K562 (cell line): Measurements from ENCODE around the gene RASL11A. TPM values are rescaled to one million over a fixed set of nuclear protein-coding genes. Genes with fewer than 3 reads are reported as not detected.

Experiments
- CREM ChIP-seq: IDR thresholded peaks from 2 replicates; pipeline ENCODE4 v1.6.1; 2014; ENCODE audit warnings: antibody characterized with exemption, low read depth
- RNF2 ChIP-seq: sonication (generic); IDR thresholded peaks from 2 replicates; pipeline ENCODE4 v1.6.1; 2016
- XRCC4 ChIP-seq: IDR thresholded peaks from one replicate; pipeline ENCODE4 v1.6.1; 2011; ENCODE audit not compliant: insufficient read depth, insufficient read length; ENCODE audit errors: extremely low read depth
- YBX1 ChIP-seq: fragments of 450-650 bp; IDR thresholded peaks from 2 replicates; pipeline ENCODE4 v1.7.1; 2016; ENCODE audit warnings: mild to moderate bottlenecking
- ZEB2 ChIP-seq: fragments of 450-650 bp; IDR thresholded peaks from 2 replicates; pipeline ENCODE4 v1.6.1; 2016
- ZNF197 ChIP-seq: fragments of 200-800 bp; sonication (Bioruptor generic); IDR thresholded peaks from 2 replicates; pipeline ENCODE4 v1.6.1; 2016; ENCODE audit warnings: low read depth, missing genetic modification characterization, missing compliant biosample characterization
- polyA plus RNA-seq, 8 experiments: library from polyadenylated mRNA; depleted of rRNA in 4 of 8; stranded (reverse) in 5 of 8; unstranded in 3 of 8; fragments of >200 nt; fragmentation: Nextera tagmentation in 2 of 8; fragmentation: Illumina TruSeq in 1 of 8; extraction: Ambion mirVana in 2 of 8; extraction: Trizol in 1 of 8; gene quantifications; 2 replicates each; pipeline versions ENCODE4 v1.2.1 to v1.2.3, GENCODE V29; 2011 to 2014; ENCODE audit warnings: inconsistent platforms in 1 of 8, missing spikeins in 1 of 8
- total RNA-seq, 7 experiments: library from RNA; depleted of rRNA in 6 of 7; stranded (reverse); fragments of >200 nt in 6 of 7; fragmentation: Illumina TruSeq in 2 of 7; extraction: Trizol in 2 of 7; gene quantifications; 2 replicates each; pipeline versions ENCODE4 v1.2.1 to v1.2.3, GENCODE V29; 2011 to 2021; ENCODE audit warnings: low replicate concordance in 1 of 7
- TF ChIP-seq, protein P1 (sequence below): fragments of 450-650 bp; IDR thresholded peaks from 2 replicates; pipeline ENCODE4 v1.6.1; 2016; ENCODE audit warnings: mild to moderate bottlenecking, moderate library complexity
- TF ChIP-seq, protein P2 (sequence below): fragments of 250-450 bp; sonication (Bioruptor Pico); IDR thresholded peaks from 2 replicates; pipeline ENCODE4 v1.8.0; 2021; ENCODE audit warnings: moderate library complexity, mild to moderate bottlenecking, inconsistent platforms
- TF ChIP-seq, protein P3 (sequence below): fragments of 450-650 bp; formaldehyde crosslinking; IDR thresholded peaks from 2 replicates; pipeline ENCODE4 v1.4.0; 2020; ENCODE audit warnings: mild to moderate bottlenecking, moderate library complexity
- TF ChIP-seq, protein P4 (sequence below): sonication (generic); formaldehyde crosslinking; IDR thresholded peaks from 2 replicates; pipeline ENCODE4 v1.8.0; 2022; ENCODE audit warnings: mild to moderate bottlenecking, missing genetic modification reagents, borderline replicate concordance
- TF ChIP-seq, protein P5 (sequence below): sonication (generic); formaldehyde crosslinking; IDR thresholded peaks from 2 replicates; pipeline ENCODE4 v1.9.0; 2022; ENCODE audit warnings: mild to moderate bottlenecking, missing genetic modification reagents

RASL11A gene
- total and polyA plus RNA-seq, 9 of the 15 experiments (the other 6 are each of a cell fraction or from before 2014, with no cell fraction given) = 0.11 to 2.2 (median 1.5) TPM; not detected in 1

DNA sequence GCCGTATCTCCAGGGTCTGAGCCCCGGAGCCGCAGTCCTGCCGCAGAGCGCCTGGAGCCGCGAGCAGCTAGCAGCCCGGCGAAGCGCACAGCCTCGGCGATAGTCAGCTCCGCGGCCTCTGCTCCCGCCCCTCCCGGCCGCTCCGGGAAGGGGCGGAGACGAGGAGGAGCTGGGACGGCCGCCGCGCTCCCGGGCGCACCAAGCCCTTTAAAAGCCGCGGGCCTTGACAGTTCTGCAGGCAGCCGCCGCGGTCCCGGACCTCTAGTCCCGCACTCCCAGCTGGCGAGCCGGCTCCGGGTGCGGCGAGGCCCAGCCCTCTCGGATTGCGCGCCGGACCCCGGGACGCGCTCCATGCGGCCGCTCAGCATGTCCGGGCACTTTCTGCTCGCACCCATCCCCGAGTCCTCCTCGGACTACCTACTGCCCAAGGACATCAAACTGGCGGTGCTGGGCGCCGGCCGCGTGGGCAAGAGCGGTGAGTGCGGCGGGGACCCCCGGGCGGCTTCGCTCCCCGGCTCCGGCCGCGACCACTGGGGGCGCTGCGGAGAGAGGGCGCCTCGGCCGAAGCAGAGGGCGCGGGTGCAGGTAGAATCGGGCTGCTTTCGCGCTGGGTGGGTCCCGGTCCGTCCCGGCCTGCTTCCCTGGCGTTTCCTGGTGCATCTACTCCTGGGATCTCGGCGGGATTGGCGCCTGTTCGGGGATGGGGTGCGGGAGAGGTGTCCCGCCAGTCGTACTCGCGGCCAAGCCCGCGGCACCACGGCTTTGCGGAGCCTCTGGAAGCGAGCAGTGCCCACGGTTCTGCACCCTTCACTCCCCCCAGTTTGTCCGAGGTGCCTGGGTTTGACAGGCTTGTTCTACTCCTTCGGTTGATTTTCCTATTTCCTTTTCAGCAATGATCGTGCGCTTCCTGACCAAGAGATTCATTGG is at the start of gene RASL11A (continued):
- TF ChIP-seq, protein P1, sequence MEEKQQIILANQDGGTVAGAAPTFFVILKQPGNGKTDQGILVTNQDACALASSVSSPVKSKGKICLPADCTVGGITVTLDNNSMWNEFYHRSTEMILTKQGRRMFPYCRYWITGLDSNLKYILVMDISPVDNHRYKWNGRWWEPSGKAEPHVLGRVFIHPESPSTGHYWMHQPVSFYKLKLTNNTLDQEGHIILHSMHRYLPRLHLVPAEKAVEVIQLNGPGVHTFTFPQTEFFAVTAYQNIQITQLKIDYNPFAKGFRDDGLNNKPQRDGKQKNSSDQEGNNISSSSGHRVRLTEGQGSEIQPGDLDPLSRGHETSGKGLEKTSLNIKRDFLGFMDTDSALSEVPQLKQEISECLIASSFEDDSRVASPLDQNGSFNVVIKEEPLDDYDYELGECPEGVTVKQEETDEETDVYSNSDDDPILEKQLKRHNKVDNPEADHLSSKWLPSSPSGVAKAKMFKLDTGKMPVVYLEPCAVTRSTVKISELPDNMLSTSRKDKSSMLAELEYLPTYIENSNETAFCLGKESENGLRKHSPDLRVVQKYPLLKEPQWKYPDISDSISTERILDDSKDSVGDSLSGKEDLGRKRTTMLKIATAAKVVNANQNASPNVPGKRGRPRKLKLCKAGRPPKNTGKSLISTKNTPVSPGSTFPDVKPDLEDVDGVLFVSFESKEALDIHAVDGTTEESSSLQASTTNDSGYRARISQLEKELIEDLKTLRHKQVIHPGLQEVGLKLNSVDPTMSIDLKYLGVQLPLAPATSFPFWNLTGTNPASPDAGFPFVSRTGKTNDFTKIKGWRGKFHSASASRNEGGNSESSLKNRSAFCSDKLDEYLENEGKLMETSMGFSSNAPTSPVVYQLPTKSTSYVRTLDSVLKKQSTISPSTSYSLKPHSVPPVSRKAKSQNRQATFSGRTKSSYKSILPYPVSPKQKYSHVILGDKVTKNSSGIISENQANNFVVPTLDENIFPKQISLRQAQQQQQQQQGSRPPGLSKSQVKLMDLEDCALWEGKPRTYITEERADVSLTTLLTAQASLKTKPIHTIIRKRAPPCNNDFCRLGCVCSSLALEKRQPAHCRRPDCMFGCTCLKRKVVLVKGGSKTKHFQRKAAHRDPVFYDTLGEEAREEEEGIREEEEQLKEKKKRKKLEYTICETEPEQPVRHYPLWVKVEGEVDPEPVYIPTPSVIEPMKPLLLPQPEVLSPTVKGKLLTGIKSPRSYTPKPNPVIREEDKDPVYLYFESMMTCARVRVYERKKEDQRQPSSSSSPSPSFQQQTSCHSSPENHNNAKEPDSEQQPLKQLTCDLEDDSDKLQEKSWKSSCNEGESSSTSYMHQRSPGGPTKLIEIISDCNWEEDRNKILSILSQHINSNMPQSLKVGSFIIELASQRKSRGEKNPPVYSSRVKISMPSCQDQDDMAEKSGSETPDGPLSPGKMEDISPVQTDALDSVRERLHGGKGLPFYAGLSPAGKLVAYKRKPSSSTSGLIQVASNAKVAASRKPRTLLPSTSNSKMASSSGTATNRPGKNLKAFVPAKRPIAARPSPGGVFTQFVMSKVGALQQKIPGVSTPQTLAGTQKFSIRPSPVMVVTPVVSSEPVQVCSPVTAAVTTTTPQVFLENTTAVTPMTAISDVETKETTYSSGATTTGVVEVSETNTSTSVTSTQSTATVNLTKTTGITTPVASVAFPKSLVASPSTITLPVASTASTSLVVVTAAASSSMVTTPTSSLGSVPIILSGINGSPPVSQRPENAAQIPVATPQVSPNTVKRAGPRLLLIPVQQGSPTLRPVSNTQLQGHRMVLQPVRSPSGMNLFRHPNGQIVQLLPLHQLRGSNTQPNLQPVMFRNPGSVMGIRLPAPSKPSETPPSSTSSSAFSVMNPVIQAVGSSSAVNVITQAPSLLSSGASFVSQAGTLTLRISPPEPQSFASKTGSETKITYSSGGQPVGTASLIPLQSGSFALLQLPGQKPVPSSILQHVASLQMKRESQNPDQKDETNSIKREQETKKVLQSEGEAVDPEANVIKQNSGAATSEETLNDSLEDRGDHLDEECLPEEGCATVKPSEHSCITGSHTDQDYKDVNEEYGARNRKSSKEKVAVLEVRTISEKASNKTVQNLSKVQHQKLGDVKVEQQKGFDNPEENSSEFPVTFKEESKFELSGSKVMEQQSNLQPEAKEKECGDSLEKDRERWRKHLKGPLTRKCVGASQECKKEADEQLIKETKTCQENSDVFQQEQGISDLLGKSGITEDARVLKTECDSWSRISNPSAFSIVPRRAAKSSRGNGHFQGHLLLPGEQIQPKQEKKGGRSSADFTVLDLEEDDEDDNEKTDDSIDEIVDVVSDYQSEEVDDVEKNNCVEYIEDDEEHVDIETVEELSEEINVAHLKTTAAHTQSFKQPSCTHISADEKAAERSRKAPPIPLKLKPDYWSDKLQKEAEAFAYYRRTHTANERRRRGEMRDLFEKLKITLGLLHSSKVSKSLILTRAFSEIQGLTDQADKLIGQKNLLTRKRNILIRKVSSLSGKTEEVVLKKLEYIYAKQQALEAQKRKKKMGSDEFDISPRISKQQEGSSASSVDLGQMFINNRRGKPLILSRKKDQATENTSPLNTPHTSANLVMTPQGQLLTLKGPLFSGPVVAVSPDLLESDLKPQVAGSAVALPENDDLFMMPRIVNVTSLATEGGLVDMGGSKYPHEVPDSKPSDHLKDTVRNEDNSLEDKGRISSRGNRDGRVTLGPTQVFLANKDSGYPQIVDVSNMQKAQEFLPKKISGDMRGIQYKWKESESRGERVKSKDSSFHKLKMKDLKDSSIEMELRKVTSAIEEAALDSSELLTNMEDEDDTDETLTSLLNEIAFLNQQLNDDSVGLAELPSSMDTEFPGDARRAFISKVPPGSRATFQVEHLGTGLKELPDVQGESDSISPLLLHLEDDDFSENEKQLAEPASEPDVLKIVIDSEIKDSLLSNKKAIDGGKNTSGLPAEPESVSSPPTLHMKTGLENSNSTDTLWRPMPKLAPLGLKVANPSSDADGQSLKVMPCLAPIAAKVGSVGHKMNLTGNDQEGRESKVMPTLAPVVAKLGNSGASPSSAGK = no peak
- no peak for TF ChIP-seq ZEB2
- TF ChIP-seq XRCC4 = no peak
- TF ChIP-seq, protein P2, sequence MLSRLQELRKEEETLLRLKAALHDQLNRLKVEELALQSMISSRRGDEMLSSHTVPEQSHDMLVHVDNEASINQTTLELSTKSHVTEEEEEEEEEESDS (CRISPR knock-in tag) = no peak
- no peak for TF ChIP-seq ZNF197 (CRISPR knock-in tag)
- TF ChIP-seq, protein P3, sequence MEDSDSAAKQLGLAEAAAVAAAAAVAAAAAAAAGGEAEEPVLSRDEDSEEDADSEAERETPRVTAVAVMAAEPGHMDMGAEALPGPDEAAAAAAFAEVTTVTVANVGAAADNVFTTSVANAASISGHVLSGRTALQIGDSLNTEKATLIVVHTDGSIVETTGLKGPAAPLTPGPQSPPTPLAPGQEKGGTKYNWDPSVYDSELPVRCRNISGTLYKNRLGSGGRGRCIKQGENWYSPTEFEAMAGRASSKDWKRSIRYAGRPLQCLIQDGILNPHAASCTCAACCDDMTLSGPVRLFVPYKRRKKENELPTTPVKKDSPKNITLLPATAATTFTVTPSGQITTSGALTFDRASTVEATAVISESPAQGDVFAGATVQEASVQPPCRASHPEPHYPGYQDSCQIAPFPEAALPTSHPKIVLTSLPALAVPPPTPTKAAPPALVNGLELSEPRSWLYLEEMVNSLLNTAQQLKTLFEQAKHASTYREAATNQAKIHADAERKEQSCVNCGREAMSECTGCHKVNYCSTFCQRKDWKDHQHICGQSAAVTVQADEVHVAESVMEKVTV = no peak
- TF ChIP-seq YBX1 = no peak
- TF ChIP-seq, protein P4, sequence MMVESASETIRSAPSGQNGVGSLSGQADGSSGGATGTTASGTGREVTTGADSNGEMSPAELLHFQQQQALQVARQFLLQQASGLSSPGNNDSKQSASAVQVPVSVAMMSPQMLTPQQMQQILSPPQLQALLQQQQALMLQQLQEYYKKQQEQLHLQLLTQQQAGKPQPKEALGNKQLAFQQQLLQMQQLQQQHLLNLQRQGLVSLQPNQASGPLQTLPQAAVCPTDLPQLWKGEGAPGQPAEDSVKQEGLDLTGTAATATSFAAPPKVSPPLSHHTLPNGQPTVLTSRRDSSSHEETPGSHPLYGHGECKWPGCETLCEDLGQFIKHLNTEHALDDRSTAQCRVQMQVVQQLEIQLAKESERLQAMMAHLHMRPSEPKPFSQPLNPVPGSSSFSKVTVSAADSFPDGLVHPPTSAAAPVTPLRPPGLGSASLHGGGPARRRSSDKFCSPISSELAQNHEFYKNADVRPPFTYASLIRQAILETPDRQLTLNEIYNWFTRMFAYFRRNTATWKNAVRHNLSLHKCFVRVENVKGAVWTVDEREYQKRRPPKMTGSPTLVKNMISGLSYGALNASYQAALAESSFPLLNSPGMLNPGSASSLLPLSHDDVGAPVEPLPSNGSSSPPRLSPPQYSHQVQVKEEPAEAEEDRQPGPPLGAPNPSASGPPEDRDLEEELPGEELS (CRISPR knock-in tag) = peak; percentile 44; the same call in 1 of the 2 replicates
- TF ChIP-seq CREM = no peak
- TF ChIP-seq, protein P5, sequence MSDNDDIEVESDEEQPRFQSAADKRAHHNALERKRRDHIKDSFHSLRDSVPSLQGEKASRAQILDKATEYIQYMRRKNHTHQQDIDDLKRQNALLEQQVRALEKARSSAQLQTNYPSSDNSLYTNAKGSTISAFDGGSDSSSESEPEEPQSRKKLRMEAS = peak; percentile 36
- TF ChIP-seq RNF2 = no peak
